Natural killer cell (primary cell): Measurements from ENCODE around the gene NRXN3. TPM values are rescaled to one million over a fixed set of nuclear protein-coding genes. Genes with fewer than 3 reads are reported as not detected.
A peak's percentile ranks its signal among the peaks of the same experiment; 100 is the strongest.

Experiments
- ATAC-seq, 3 donors: fragments of 150-1000 bp in 2 of 3; fragments of 200-7000 bp in 1 of 3; cut with Tn5 transposase; 1 replicate in 1 of 3; 2 replicates in 2 of 3; pipeline ENCODE4 v1.10.0; 2021; ENCODE audit warnings: mild to moderate bottlenecking in 2 of 3, moderate library complexity in 2 of 3
- DNase-seq, 2 donors: peaks; one replicate each; pipeline versions ENCODE4 v3.0.0 to v3.0.0-alpha.2; 2013 to 2021; ENCODE audit warnings: mixed read lengths in 1 of 2
- H3K27ac ChIP-seq: one replicate; pipeline ENCODE4 v1.5.1; 2013; ENCODE audit warnings: mild to moderate bottlenecking, low read length
- H3K27me3 ChIP-seq: one replicate; pipeline ENCODE4 v1.6.1; 2013; ENCODE audit warnings: low read length; ENCODE audit not compliant: control insufficient read depth, insufficient read depth
- H3K36me3 ChIP-seq: one replicate; pipeline ENCODE4 v1.6.1; 2013; ENCODE audit warnings: low read length; ENCODE audit not compliant: control insufficient read depth, insufficient read depth
- H3K4me1 ChIP-seq: one replicate; pipeline ENCODE4 v1.6.1; 2013; ENCODE audit warnings: low read length; ENCODE audit not compliant: control insufficient read depth, insufficient read depth
- H3K4me3 ChIP-seq: one replicate; pipeline ENCODE4 v1.5.1; 2013; ENCODE audit warnings: low read length
- H3K9me3 ChIP-seq: one replicate; pipeline ENCODE4 v1.6.1; 2013; ENCODE audit warnings: low read length; ENCODE audit not compliant: control insufficient read depth, insufficient read depth
- H3K27ac Mint-ChIP-seq, 2 donors: one replicate each; pipeline ENCODE4 v1.8.0; 2022; ENCODE audit warnings: mild to moderate bottlenecking in 2 of 2, mixed read lengths in 2 of 2, moderate library complexity in 1 of 2
- H3K27me3 Mint-ChIP-seq, 2 donors: one replicate each; pipeline ENCODE4 v1.8.0; 2022; ENCODE audit warnings: low read depth in 2 of 2, mixed read lengths in 2 of 2
- H3K36me3 Mint-ChIP-seq: one replicate; pipeline ENCODE4 v1.8.0; 2022; ENCODE audit warnings: mixed read lengths
- H3K4me1 Mint-ChIP-seq, 2 donors: one replicate each; pipeline ENCODE4 v1.8.0; 2022; ENCODE audit warnings: mixed read lengths in 2 of 2
- H3K4me3 Mint-ChIP-seq: one replicate; pipeline ENCODE4 v1.8.0; 2022; ENCODE audit warnings: mild to moderate bottlenecking, moderate library complexity, mixed read lengths
- H3K9me3 Mint-ChIP-seq, 2 donors: one replicate each; pipeline ENCODE4 v1.8.0; 2022; ENCODE audit warnings: mixed read lengths in 2 of 2
- CTCF ChIP-seq: fragments of 200-600 bp; IDR thresholded peaks from one replicate; pipeline ENCODE4 v1.8.0; 2022; ENCODE audit warnings: antibody characterized with exemption
- WGBS: methylation state at CpG from one replicate; pipeline ENCODE4 v1.1.7; 2013; ENCODE audit warnings: missing lambda C conversion rate; ENCODE audit not compliant: insufficient coverage; 5-methylcytosine and 5-hydroxymethylcytosine counted together
- intact Hi-C: fragments of 100-400 bp; cut with micrococcal nuclease; formaldehyde crosslinking; loops from one replicate; pipeline ENCODE4 v1.14.2; 2022
- total RNA-seq, 4 donors: library from RNA; stranded (reverse); fragments of 120-200 nt in 1 of 4; gene quantifications; one replicate each; pipeline versions ENCODE4 v1.2.3 to v1.2.4, GENCODE V29; 2013 to 2022

Gene NRXN3
- total RNA-seq, 3 donors from 2014 or later (not counting 1 experiment from before 2014, with no cell fraction given), result not detected

- Mint-ChIP-seq H3K4me3 (no peak overlapping the region), H3K27ac (no peak overlapping the region), H3K4me1 (no peaks in the 10 kb centered on the region), H3K27me3 (no peaks in the 10 kb centered on the region), H3K9me3 (peaks cover 5% of the 10 kb centered on the region in 2 donors), H3K36me3 (no peaks in the 10 kb centered on the region)
- no peak overlapping the region for H3K27ac ChIP-seq
- H3K4me3 ChIP-seq, result no peak overlapping the region
- 55% methylated on average over 1 of the region's 1 CpG for WGBS
- intact Hi-C loops, result no loop called here
- no peaks in the 10 kb centered on the region for H3K27me3 ChIP-seq
- DNase-seq (no peak), ATAC-seq (no peak)
- no peaks in the 10 kb centered on the region for H3K9me3 ChIP-seq
- no peaks in the 10 kb centered on the region for H3K36me3 ChIP-seq
- no peaks in the 10 kb centered on the region for H3K4me1 ChIP-seq
- TF ChIP-seq CTCF, result no peak
Measured at GRCh38 chr14:78543433-78543832, 373.3 kb downstream of the NRXN3 start.

- Histone ChIP-seq H3K4me3 (no peak overlapping the region), H3K27me3 (no peaks in the 10 kb centered on the region), H3K36me3 (no peaks in the 10 kb centered on the region), H3K9me3 (no peaks in the 10 kb centered on the region), H3K27ac (no peak overlapping the region), H3K4me1 (no peaks in the 10 kb centered on the region)
- Mint-ChIP-seq H3K27ac (no peak overlapping the region), H3K4me1 (no peaks in the 10 kb centered on the region), H3K9me3 (no peaks in the 10 kb centered on the region), H3K4me3 (no peak overlapping the region), H3K27me3 (no peaks in the 10 kb centered on the region), H3K36me3 (no peaks in the 10 kb centered on the region)
- WGBS, result 81% methylated on average over 3 of the region's 3 CpGs
- ATAC-seq (no peak), DNase-seq (no peak)
- TF ChIP-seq CTCF, result no peak
- intact Hi-C loops, result loop anchor here (10.0 kb wide), 1 partner anchor 696 kb away; no protein-coding TSS in a partner anchor
Measured at GRCh38 chr14:78561074-78561473, 390.9 kb downstream of the NRXN3 start.

GRCh38 chr14:78566026-78566858, 396.1 kb downstream of the NRXN3 start:
- Mint-ChIP-seq H3K9me3 (no peaks in the 10 kb centered on the region), H3K4me1 (peaks cover 0 to 4% of the 10 kb centered on the region in 2 donors), H3K4me3 (peak overlapping the region; percentile 29), H3K27ac (no peak overlapping the region), H3K36me3 (no peaks in the 10 kb centered on the region), H3K27me3 (no peaks in the 10 kb centered on the region)
- peak; percentile 33 for TF ChIP-seq CTCF
- Histone ChIP-seq H3K36me3 (no peaks in the 10 kb centered on the region), H3K27me3 (no peaks in the 10 kb centered on the region), H3K4me3 (no peak overlapping the region), H3K27ac (no peak overlapping the region), H3K9me3 (no peaks in the 10 kb centered on the region), H3K4me1 (no peaks in the 10 kb centered on the region)
- intact Hi-C loops, result loop anchor here (10.0 kb wide), 1 partner anchor 701 kb away; no protein-coding TSS in a partner anchor
- WGBS, result 27% methylated on average over 16 of the region's 16 CpGs
- ATAC-seq, result peak; percentile 60 to 92 (median 74)
- peak; percentile 26 to 57 for DNase-seq
